ENCODE measurements around the gene BTNL9.
"Not testable (repeated sequence)": the region's sequence is repeated elsewhere in the genome, so short reads cannot be mapped to it uniquely, and the experiment has no call there.

BTNL9 gene

DNA sequence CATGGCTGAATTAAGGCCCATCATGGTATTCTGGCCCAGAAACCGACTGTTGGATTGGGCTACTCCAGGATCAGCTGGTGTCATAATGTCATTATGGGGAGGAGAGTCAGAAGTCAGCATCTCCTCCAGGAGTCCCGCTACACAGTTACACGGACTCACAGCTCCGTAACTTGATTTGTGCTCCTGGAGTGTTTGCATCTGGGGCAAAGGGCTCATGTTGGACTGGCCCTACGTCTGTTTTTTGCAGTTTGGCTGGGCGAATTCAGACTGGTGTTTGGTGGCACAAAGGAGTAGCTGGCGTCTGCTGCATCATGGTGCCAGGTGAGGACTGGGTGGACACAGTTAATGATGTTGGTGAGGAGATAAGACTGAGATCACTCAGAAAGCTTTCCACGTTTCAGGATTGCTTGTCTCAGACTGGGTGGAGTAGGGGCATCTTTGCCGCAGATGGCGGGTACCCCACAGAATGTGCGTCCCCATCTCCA is 59.6 kb downstream of the BTNL9 start:
- Histone ChIP-seq H3K4me3 (replicated peaks; ENCODE audit: insufficient read depth, low read length) (no peak overlapping the region), H3K27ac (replicated peaks) (no peak overlapping the region), H3K27me3 (ENCODE audit: insufficient read depth, poor library complexity, severe bottlenecking) (peaks cover 23% of the 10 kb centered on the region)
- TF ChIP-seq, protein P1, sequence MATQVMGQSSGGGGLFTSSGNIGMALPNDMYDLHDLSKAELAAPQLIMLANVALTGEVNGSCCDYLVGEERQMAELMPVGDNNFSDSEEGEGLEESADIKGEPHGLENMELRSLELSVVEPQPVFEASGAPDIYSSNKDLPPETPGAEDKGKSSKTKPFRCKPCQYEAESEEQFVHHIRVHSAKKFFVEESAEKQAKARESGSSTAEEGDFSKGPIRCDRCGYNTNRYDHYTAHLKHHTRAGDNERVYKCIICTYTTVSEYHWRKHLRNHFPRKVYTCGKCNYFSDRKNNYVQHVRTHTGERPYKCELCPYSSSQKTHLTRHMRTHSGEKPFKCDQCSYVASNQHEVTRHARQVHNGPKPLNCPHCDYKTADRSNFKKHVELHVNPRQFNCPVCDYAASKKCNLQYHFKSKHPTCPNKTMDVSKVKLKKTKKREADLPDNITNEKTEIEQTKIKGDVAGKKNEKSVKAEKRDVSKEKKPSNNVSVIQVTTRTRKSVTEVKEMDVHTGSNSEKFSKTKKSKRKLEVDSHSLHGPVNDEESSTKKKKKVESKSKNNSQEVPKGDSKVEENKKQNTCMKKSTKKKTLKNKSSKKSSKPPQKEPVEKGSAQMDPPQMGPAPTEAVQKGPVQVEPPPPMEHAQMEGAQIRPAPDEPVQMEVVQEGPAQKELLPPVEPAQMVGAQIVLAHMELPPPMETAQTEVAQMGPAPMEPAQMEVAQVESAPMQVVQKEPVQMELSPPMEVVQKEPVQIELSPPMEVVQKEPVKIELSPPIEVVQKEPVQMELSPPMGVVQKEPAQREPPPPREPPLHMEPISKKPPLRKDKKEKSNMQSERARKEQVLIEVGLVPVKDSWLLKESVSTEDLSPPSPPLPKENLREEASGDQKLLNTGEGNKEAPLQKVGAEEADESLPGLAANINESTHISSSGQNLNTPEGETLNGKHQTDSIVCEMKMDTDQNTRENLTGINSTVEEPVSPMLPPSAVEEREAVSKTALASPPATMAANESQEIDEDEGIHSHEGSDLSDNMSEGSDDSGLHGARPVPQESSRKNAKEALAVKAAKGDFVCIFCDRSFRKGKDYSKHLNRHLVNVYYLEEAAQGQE (IDR thresholded peaks at IDR 0.05; ENCODE audit: insufficient replicate concordance, low read depth) = no peak
- TF ChIP-seq SPI1 (IDR thresholded peaks at IDR 0.05; ENCODE audit: borderline replicate concordance, low read depth) = no peak
- no peak for TF ChIP-seq POLR2AphosphoS5 (IDR thresholded peaks at IDR 0.05; ENCODE audit: low read depth)
- TF ChIP-seq GABPA (IDR thresholded peaks at IDR 0.05; ENCODE audit: low read depth) = no peak
- TF ChIP-seq, protein P2, sequence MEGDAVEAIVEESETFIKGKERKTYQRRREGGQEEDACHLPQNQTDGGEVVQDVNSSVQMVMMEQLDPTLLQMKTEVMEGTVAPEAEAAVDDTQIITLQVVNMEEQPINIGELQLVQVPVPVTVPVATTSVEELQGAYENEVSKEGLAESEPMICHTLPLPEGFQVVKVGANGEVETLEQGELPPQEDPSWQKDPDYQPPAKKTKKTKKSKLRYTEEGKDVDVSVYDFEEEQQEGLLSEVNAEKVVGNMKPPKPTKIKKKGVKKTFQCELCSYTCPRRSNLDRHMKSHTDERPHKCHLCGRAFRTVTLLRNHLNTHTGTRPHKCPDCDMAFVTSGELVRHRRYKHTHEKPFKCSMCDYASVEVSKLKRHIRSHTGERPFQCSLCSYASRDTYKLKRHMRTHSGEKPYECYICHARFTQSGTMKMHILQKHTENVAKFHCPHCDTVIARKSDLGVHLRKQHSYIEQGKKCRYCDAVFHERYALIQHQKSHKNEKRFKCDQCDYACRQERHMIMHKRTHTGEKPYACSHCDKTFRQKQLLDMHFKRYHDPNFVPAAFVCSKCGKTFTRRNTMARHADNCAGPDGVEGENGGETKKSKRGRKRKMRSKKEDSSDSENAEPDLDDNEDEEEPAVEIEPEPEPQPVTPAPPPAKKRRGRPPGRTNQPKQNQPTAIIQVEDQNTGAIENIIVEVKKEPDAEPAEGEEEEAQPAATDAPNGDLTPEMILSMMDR (IDR thresholded peaks at IDR 0.05; ENCODE audit: insufficient read depth, low read length) = no peak
- no peak for DNase-seq (ENCODE audit: low read depth in 1 of 2, low spot score in 1 of 2)

DNA sequence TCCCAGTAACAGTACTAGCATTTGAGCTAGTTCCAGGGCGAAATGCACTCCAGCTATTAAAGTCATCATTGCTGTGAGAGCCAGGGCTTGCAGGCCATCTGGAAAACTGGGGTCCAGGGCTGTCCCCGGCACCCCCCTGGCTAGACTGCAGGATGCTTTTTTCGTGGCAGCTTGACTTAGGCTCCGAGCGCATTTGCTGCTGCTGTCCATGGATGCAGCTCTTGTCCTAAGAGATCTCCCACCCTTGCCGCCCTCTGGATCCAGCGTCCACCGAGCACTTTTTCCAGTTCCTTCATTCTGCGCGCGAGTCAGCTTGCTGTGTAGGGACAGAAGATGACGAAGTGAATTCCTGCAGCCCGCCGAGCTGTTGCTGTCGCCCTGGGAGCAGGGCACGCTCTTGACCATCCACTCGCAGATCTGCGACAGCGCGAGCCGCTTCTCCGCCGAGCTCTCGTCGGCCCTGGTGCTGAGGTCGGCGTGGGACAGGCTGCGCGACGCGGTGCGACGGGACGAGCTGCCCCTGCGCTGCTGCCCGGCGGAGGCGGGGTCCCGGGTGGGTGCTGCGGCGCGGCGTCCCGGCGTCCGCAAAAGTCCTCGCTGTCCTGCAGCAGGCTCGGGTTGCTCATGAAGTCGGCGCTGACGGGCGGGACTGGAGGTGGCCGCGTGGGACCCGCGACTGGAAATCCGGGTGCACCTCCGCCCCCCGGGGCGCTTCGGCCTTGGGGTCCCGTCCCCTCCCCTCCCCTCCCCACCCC is 60.2 kb downstream of the BTNL9 start:
- H3K27ac ChIP-seq (replicated peaks) = no peak overlapping the region
- H3K27me3 ChIP-seq (ENCODE audit: insufficient read depth, poor library complexity, severe bottlenecking) = peaks cover 23% of the 10 kb centered on the region
- H3K4me3 ChIP-seq (replicated peaks; ENCODE audit: insufficient read depth, low read length) = no peak overlapping the region
- no peak for DNase-seq (ENCODE audit: low read depth in 1 of 2, low spot score in 1 of 2)
- TF ChIP-seq SPI1 (IDR thresholded peaks at IDR 0.05; ENCODE audit: borderline replicate concordance, low read depth) (no peak), POLR2AphosphoS5 (IDR thresholded peaks at IDR 0.05; ENCODE audit: low read depth) (no peak), GABPA (IDR thresholded peaks at IDR 0.05; ENCODE audit: low read depth) (no peak)
- TF ChIP-seq, protein P2 (IDR thresholded peaks at IDR 0.05; ENCODE audit: insufficient read depth, low read length) = no peak
- TF ChIP-seq, protein P1 (IDR thresholded peaks at IDR 0.05; ENCODE audit: insufficient replicate concordance, low read depth) = no peak

DNA sequence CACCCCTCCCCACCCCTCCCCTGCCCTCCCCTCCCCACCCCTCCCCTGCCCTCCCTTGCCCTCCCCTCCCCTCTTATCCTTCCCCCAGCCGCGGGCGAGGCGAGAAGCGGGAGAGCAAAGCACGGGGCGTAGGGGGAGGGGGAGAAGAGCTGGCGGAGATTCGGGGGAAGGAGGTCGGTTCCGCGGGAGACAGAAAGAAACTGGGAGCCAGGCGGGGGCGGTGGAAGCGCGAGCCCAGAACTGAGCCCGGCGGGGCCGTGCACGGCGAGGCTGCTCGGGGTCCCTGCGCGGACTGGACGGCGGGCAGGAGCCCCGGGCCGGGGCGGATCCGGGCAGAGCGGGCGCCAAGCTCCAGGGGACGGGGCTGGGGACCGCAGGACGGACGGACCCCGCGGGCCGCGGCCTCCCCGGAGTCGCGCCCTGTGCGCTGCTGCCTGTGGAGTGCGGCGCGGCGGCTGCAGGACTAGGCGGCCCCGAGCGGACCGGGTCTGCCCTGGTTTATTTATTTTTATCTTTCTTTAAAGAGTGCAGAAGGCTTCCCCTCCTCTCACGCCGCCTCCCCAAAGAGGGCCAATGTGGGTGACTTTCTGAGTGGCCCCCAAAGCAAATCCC is 61.1 kb downstream of the BTNL9 start:
- not testable (repeated sequence) for H3K27ac ChIP-seq (replicated peaks); H3K4me3 ChIP-seq (replicated peaks; ENCODE audit: insufficient read depth, low read length); DNase-seq (ENCODE audit: low read depth in 1 of 2, low spot score in 1 of 2)
- peaks cover 23% of the 10 kb centered on the region for H3K27me3 ChIP-seq (ENCODE audit: insufficient read depth, poor library complexity, severe bottlenecking)

DNA sequence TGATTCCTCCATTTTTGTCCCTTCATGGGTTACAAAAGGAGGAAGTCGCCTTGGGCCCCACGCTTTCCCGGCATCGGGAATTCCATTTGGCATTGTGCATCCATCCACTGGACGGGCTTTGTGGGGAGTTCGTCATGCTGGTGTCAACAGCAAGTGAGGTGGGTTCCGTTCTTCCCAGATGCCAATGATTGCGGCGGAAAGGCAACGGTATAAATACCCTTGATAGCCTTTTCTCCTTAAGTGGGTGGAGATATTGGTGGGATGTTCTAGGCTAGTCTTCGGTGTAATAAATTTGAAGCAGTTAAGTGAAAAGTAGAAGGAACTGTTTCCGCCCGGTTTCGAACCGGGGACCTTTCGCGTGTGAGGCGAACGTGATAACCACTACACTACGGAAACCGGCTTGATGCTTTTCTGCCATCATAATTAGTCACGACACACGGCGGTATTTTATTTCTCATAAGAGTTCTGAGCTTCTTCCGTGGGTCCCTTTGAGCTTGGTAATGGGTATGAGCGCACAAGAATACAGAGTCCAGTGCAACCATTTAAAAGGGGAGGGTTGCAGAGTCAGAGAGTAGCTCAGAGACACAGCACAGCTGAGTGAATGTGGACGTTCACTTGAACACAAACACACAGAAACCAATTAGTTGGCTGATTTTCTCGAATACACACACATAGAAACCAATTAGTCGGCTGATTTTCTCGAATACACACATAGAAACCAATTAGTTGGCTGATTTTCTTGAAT is 62.0 kb downstream of the BTNL9 start:
- H3K4me3 ChIP-seq (replicated peaks; ENCODE audit: insufficient read depth, low read length); DNase-seq (ENCODE audit: low read depth in 1 of 2, low spot score in 1 of 2); H3K27ac ChIP-seq (replicated peaks): not testable (repeated sequence)
- peaks cover 23% of the 10 kb centered on the region for H3K27me3 ChIP-seq (ENCODE audit: insufficient read depth, poor library complexity, severe bottlenecking)

DNA sequence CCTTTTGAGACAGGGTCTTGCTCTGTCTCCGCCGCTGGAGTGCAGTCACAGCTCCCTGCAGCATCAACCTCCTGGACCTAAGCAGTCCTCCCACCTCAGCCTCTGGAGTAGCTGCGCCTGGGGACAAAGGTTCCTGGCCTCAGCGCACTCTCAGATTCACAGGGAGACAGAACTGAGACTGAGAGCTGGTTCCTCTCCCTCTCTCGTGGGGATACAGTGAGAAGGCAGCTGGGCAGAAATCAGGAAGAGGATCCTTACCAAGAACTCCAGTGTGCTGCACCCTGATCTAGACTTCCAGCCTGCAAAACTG is 64.1 kb downstream of the BTNL9 start:
- H3K27me3 ChIP-seq (ENCODE audit: insufficient read depth, poor library complexity, severe bottlenecking) = peaks cover 19% of the 10 kb centered on the region
- not testable (repeated sequence) for DNase-seq (ENCODE audit: low read depth in 1 of 2, low spot score in 1 of 2); H3K27ac ChIP-seq (replicated peaks); H3K4me3 ChIP-seq (replicated peaks; ENCODE audit: insufficient read depth, low read length)

DNA sequence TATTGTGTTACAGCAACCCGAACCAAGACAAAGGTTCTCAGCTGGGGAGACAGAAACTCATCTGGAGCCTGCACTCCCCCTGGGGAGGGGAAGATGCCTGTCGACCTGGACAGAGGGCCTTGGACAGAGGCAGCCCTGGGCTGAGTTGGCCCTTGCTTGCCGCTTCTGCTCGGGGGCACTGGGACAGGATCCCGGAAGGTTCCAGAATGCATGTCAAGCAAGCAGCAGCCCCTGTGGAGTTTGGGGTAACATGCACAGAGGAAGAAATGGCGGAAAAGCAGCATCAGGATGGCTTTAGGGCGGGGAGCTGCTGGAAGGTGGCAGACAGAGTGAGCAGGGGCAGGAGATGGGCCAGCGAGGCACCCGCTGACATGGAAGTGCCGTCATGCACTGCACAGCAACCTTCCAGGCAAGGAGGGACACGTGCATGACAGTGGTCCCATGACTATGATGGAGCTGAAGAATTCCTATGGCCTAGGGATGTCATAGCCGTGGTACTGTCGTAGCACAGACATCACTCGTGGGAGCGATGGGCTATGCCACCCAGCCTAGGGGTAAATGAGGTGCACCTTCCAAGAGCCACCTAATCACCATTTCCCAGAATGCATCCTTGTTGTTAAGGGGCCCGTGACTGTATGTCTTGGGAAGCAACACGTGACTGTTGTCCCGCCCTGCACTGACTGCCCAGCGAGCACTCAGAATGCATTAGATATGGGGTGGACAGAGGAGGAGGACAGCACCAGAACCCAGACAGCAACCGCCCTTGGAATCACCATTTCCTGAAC is 64.7 kb downstream of the BTNL9 start:
- H3K4me3 ChIP-seq (replicated peaks; ENCODE audit: insufficient read depth, low read length); H3K27ac ChIP-seq (replicated peaks); DNase-seq (ENCODE audit: low read depth in 1 of 2, low spot score in 1 of 2): not testable (repeated sequence)
- peaks cover 14% of the 10 kb centered on the region for H3K27me3 ChIP-seq (ENCODE audit: insufficient read depth, poor library complexity, severe bottlenecking)

All from HL-60 (cell line).